Testis (tissue), 2 donors: ENCODE results near the gene SLC6A19.

Experiments
- POLR2A ChIP-seq: fragments of 450-650 bp; IDR thresholded peaks from one replicate; pipeline ENCODE4 v1.6.1; 2017; ENCODE audit warnings: antibody characterized with exemption, mild to moderate bottlenecking, moderate library complexity
- TF ChIP-seq, protein P1 (sequence below), 3 experiments: fragments of 450-650 bp in 2 of 3; fragments of 200-600 bp in 1 of 3; sonication (generic) in 1 of 3; IDR thresholded peaks; one replicate each; pipeline ENCODE4 v1.5.1; 2016 to 2019; ENCODE audit warnings: antibody characterized with exemption in 3 of 3, mild to moderate bottlenecking in 2 of 3, moderate library complexity in 1 of 3

DNA sequence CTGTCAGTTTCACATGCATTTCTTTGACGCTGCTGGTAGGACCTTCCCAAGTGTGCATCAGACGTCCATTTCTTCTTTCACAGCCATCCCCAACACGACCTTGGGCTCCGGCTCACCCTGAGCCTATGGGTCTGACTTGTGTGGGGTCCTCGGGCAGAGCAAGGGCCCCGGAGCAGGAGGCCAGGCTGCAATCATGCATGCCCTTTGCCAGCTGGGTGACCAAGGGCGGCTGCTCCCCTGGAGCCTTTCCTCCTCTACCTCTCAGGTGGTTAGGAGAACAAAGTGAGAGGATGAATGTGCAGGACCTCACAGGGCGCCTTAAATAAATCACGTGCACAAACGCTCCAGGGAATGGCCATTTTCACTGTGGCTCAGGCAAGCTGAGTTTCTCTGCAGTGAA is 60.2 kb downstream of the SLC6A19 start:
- TF ChIP-seq POLR2A = no peak
- TF ChIP-seq, protein P1, sequence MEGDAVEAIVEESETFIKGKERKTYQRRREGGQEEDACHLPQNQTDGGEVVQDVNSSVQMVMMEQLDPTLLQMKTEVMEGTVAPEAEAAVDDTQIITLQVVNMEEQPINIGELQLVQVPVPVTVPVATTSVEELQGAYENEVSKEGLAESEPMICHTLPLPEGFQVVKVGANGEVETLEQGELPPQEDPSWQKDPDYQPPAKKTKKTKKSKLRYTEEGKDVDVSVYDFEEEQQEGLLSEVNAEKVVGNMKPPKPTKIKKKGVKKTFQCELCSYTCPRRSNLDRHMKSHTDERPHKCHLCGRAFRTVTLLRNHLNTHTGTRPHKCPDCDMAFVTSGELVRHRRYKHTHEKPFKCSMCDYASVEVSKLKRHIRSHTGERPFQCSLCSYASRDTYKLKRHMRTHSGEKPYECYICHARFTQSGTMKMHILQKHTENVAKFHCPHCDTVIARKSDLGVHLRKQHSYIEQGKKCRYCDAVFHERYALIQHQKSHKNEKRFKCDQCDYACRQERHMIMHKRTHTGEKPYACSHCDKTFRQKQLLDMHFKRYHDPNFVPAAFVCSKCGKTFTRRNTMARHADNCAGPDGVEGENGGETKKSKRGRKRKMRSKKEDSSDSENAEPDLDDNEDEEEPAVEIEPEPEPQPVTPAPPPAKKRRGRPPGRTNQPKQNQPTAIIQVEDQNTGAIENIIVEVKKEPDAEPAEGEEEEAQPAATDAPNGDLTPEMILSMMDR (IDR thresholded peaks at IDR 0.05) = no peak
